Activated T-cell treated with anti-CD3 and anti-CD28 coated beads for 4 hours (primary cell): ENCODE data around the gene TACO1.

Source experiments
- DNase-seq: peaks from one replicate; pipeline ENCODE4 v3.0.0-alpha.2; 2020

The TACO1 gene

GRCh38 chr17:63601439-63602371, 1.0 kb downstream of the TACO1 start:
- DNase-seq, result no peak

- no peak for DNase-seq
Measured at GRCh38 chr17:63609816-63610573, 9.3 kb downstream of the TACO1 start.

GRCh38 chr17:63610854-63611253, 10.2 kb downstream of the TACO1 start:
- DNase-seq, result no peak

GRCh38 chr17:63611354-63611753, 10.7 kb downstream of the TACO1 start:
- no peak for DNase-seq

GRCh38 chr17:63613663-63614062, 13.0 kb downstream of the TACO1 start:
- DNase-seq, result no peak

- no peak for DNase-seq
Measured at GRCh38 chr17:63621229-63621683, 20.6 kb downstream of the TACO1 start.

- DNase-seq, result peak; percentile 92
Measured at GRCh38 chr17:63621684-63622573, 21.2 kb downstream of the TACO1 start, which contains the start of gene MAP3K3. TSS of gene MAP3K3 (plus strand) at chr17:63622417. CDS start at chr17:63622760, 343 bp downstream.

- peak; percentile 29 for DNase-seq
Measured at GRCh38 chr17:63622574-63623390, 22.1 kb downstream of the TACO1 start.

- DNase-seq, result no peak
Measured at GRCh38 chr17:63623786-63624530, 23.3 kb downstream of the TACO1 start.

GRCh38 chr17:63624531-63624880, 23.8 kb downstream of the TACO1 start:
- DNase-seq, result no peak

GRCh38 chr17:63626551-63627180, 26.0 kb downstream of the TACO1 start:
- DNase-seq, result no peak

GRCh38 chr17:63629627-63630026, 28.9 kb downstream of the TACO1 start:
- DNase-seq, result no peak

- DNase-seq, result no peak
Measured at GRCh38 chr17:63631062-63631461, 30.4 kb downstream of the TACO1 start.

- no peak for DNase-seq
Measured at GRCh38 chr17:63631626-63632025, 30.9 kb downstream of the TACO1 start.

GRCh38 chr17:63633742-63634141, 33.0 kb downstream of the TACO1 start:
- DNase-seq, result no peak

- DNase-seq, result no peak
Measured at GRCh38 chr17:63634163-63634562, 33.5 kb downstream of the TACO1 start.

- no peak for DNase-seq
Measured at GRCh38 chr17:63634816-63635215, 34.1 kb downstream of the TACO1 start.

- DNase-seq, result no peak
Measured at GRCh38 chr17:63635290-63635689, 34.6 kb downstream of the TACO1 start.

GRCh38 chr17:63635787-63636186, 35.1 kb downstream of the TACO1 start:
- no peak for DNase-seq

GRCh38 chr17:63639125-63639524, 38.4 kb downstream of the TACO1 start:
- DNase-seq, result no peak

GRCh38 chr17:63640038-63640437, 39.3 kb downstream of the TACO1 start:
- DNase-seq, result no peak
